Kidney (tissue), 14 donors: ENCODE results near the gene FMNL3. TPM values are rescaled to one million over a fixed set of nuclear protein-coding genes. Genes with fewer than 3 reads are reported as not detected.

ENCODE experiments used
- DNase-seq, 5 donors: peaks; one replicate each; pipeline ENCODE4 v3.0.0-alpha.2; 2013 to 2020
- FAIRE-seq: peaks from 2 replicates; lab custom pipeline; 2012; peaks lifted over from hg19 to GRCh38; lab: Jason Lieb, UNC
- H3K27ac ChIP-seq, 2 donors: one replicate each; pipeline ENCODE4 v1.7.0; 2013; ENCODE audit warnings: low read depth in 2 of 2, low read length in 2 of 2, inconsistent platforms in 1 of 2
- H3K27me3 ChIP-seq: one replicate; pipeline ENCODE4 v1.7.1; 2013; ENCODE audit warnings: low read length, inconsistent platforms; ENCODE audit not compliant: control insufficient read depth, insufficient read depth
- H3K36me3 ChIP-seq, 3 donors: one replicate each; pipeline versions ENCODE4 v1.7.0 to v1.7.1; 2013; ENCODE audit warnings: low read length in 3 of 3, control low read depth in 1 of 3, inconsistent platforms in 1 of 3; ENCODE audit not compliant: insufficient read depth in 3 of 3, control insufficient read depth in 2 of 3
- H3K4me1 ChIP-seq, 3 donors: one replicate each; pipeline versions ENCODE4 v1.7.0 to v1.7.1; 2013; ENCODE audit warnings: low read length in 3 of 3, inconsistent platforms in 1 of 3, low read depth in 1 of 3; ENCODE audit not compliant: control insufficient read depth in 2 of 3, insufficient read depth in 2 of 3
- H3K4me3 ChIP-seq, 3 donors: one replicate each; pipeline versions ENCODE4 v1.7.0 to v1.8.1; 2013; ENCODE audit warnings: low read length in 3 of 3, control low read depth in 1 of 3, inconsistent platforms in 1 of 3
- H3K9ac ChIP-seq, 3 donors: one replicate each; pipeline versions ENCODE4 v1.7.0 to v1.7.1; 2013; ENCODE audit warnings: low read length in 3 of 3, control low read depth in 1 of 3, inconsistent platforms in 1 of 3
- H3K9me3 ChIP-seq, 3 donors: one replicate each; pipeline versions ENCODE4 v1.7.0 to v1.7.1; 2013; ENCODE audit warnings: low read length in 3 of 3, control low read depth in 1 of 3, inconsistent platforms in 1 of 3; ENCODE audit not compliant: control insufficient read depth in 2 of 3, insufficient read depth in 1 of 3
- intact Hi-C: fragments of 100-400 bp; cut with DNase I; formaldehyde crosslinking; loops from one replicate; pipeline ENCODE4 v1.11.1; 2022
- polyA plus RNA-seq: library from polyadenylated mRNA; stranded (reverse); fragments of 350-450 nt; fragmentation: Illumina TruSeq; extraction: RNeasy Lipid Tissue Mini Kit (QIAGEN cat#74804); gene quantifications from one replicate; pipeline ENCODE4 v1.2.3, GENCODE V29; 2014; ENCODE audit warnings: low read depth, low replicate concordance; ENCODE audit not compliant: insufficient read depth
- total RNA-seq: library from RNA; stranded (reverse); fragmentation: NEBNext Ultra II Directional; extraction: Animal tissue kit (Norgen Biotek cat#: 25700); gene quantifications from one replicate; pipeline ENCODE4 v1.2.1, GENCODE V29; 2021
- TF ChIP-seq, protein P1 (sequence below): IDR thresholded peaks from 3 replicates; pipeline ENCODE4 v1.5.1; 2012; ENCODE audit warnings: mild to moderate bottlenecking, moderate library complexity, borderline replicate concordance; ENCODE audit not compliant: insufficient read depth; ENCODE audit errors: extremely low read depth
- donor health status: control.
- donor health status: control.
- donor health status: control.
- donor health status: control.
- donor health status: control.
- donor health status: DM: yes; HTN: yes; CAD: no.
- donor health status: Normal renal cell carcinoma (clear cell type).

FMNL3 gene
- total and polyA plus RNA-seq, 2 donors from 2014 or later = 6.3 to 25.6 TPM

DNA sequence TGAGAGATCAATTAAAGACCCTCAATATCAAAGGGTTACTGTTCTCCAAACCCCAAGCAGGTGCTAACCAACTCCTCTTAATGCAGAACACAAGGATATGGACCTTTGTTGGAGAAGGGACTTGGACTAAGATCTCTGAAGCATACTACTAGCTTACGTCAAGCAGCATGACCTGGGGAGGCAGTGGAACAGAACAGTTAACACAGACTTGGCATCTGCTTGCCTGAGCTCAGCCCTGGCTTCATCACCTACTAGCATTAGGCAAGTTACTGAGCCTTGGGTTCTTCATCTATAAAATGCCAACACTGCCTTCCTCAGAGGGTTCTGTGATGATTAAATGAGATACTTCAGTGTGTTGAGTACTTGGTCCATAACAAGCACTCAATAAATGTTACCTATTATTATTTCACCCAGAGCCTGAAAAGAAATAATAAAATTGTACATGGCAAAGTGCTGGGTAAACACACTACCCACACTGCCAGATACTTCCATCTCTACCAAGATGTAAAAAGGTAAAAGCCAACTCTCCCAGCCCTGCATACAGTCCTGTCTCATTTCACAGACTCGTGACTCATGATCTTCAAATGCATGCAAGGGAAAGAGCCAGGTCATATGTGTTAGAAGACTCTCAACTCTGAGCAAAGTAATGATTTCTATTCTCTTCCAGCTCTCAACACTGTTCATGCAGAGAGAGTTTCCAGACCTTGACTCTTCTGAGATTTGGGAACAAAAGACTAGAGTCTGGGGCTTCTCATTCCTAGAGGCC lies 39.7 kb downstream of the FMNL3 start:
- peaks cover 10 to 48% (median 27%) of the 10 kb centered on the region in 3 donors for H3K4me1 ChIP-seq
- H3K9ac ChIP-seq = no peak overlapping the region
- TF ChIP-seq, protein P1, sequence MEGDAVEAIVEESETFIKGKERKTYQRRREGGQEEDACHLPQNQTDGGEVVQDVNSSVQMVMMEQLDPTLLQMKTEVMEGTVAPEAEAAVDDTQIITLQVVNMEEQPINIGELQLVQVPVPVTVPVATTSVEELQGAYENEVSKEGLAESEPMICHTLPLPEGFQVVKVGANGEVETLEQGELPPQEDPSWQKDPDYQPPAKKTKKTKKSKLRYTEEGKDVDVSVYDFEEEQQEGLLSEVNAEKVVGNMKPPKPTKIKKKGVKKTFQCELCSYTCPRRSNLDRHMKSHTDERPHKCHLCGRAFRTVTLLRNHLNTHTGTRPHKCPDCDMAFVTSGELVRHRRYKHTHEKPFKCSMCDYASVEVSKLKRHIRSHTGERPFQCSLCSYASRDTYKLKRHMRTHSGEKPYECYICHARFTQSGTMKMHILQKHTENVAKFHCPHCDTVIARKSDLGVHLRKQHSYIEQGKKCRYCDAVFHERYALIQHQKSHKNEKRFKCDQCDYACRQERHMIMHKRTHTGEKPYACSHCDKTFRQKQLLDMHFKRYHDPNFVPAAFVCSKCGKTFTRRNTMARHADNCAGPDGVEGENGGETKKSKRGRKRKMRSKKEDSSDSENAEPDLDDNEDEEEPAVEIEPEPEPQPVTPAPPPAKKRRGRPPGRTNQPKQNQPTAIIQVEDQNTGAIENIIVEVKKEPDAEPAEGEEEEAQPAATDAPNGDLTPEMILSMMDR = no peak
- DNase-seq (no peak), FAIRE-seq (no peak)
- intact Hi-C loops = no loop called here
- H3K4me3 ChIP-seq = no peak overlapping the region
- no peaks in the 10 kb centered on the region for H3K27me3 ChIP-seq
- no peak overlapping the region for H3K27ac ChIP-seq
- H3K36me3 ChIP-seq = no peaks in the 10 kb centered on the region
- H3K9me3 ChIP-seq = no peaks in the 10 kb centered on the region

DNA sequence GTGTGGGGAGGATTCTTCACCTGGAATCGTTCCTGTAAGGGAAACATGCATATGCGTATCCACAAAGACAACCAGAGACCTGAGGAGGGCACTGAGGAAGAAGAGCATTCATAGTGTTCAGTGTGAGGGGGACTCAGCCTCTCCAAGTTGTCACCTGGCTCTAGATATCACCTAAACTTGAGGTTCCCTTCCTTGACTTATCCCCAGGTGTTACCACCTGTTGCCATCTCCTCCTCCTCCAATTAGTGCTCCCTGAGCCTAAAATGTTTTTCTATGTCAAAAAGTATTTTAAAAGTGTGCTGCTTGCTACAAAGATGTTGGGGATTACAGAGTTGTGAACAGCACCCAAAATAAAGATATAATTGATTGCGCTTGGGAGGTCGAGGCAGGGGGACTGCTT lies 41.0 kb downstream of the FMNL3 start:
- Histone ChIP-seq H3K9me3 (no peaks in the 10 kb centered on the region), H3K4me3 (no peak overlapping the region), H3K27me3 (no peaks in the 10 kb centered on the region), H3K9ac (no peak overlapping the region), H3K36me3 (peaks cover 0 to 2% (median 0%) of the 10 kb centered on the region in 3 donors), H3K27ac (no peak overlapping the region), H3K4me1 (peaks cover 0 to 48% (median 28%) of the 10 kb centered on the region in 3 donors)
- TF ChIP-seq, protein P1 = no peak
- no peak for DNase-seq
- intact Hi-C loops = no loop called here
- no peak for FAIRE-seq

DNA sequence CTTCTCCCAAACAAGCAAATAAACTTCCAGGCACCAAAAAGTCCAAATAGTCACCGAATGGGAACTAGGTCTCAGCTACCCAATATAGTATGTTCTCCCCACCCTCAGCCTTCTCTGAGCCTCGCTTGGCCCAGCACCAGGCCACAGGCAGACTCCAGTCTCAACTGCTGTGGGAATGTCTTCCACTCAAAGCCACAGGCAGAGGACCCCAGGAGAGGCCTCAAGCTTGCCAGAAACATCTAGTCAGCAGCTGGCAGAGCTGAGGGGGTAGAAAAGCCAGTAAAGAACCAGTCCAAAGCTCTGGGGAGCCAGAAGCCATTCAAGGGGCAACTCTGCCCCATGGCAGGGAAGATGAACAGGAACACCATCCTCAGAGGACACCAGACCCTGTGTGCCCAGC lies 41.8 kb downstream of the FMNL3 start:
- Histone ChIP-seq H3K4me1 (peaks cover 0 to 43% (median 20%) of the 10 kb centered on the region in 3 donors), H3K9me3 (no peaks in the 10 kb centered on the region), H3K27ac (no peak overlapping the region), H3K9ac (no peak overlapping the region), H3K27me3 (no peaks in the 10 kb centered on the region), H3K4me3 (no peak overlapping the region), H3K36me3 (peaks cover 0 to 2% (median 0%) of the 10 kb centered on the region in 3 donors)
- TF ChIP-seq, protein P1 = no peak
- peak in 1 of 5 donors; percentile 48 for DNase-seq
- intact Hi-C loops = no loop called here
- no peak for FAIRE-seq
